SK-N-SH (cell line): ENCODE results near the gene HSD17B11. TPM values are rescaled to one million over a fixed set of nuclear protein-coding genes. Genes with fewer than 3 reads are reported as not detected.

Experiments used
- CTCF ChIA-PET: fragments of 300-600, 350-600 bp; formaldehyde crosslinking; extraction: SDS; loops from one replicate; lab custom pipeline; 2021; lab: Yijun Ruan, JAX
- POLR2A ChIA-PET: fragments of 350-600 bp; sonication (Branson Sonifier 250); formaldehyde crosslinking; extraction: SDS; loops from one replicate; lab custom pipeline; 2020; ENCODE audit warnings: antibody characterized with exemption, inconsistent platforms; lab: Yijun Ruan, JAX
- DNase-seq: peaks from one replicate; pipeline ENCODE4 v3.0.0; 2012
- H2AFZ ChIP-seq: fragments of 200-600 bp; sonication (generic); 2 replicates; pipeline ENCODE4 v1.8.1; 2016; ENCODE audit warnings: antibody characterized with exemption, mild to moderate bottlenecking, low read depth
- H3F3A ChIP-seq: fragments of 200-600 bp; sonication (generic); replicated peaks from 2 replicates; pipeline ENCODE3; 2016; ENCODE audit warnings: antibody characterized with exemption, mild to moderate bottlenecking; ENCODE audit not compliant: insufficient read depth
- H3K27ac ChIP-seq, 2 experiments: fragments of 200-500 bp in 1 of 2; fragments of 200-600 bp in 1 of 2; sonication (Bioruptor generic) in 1 of 2; sonication (generic), shearing (Covaris generic) in 1 of 2; 2 replicates each; pipeline versions ENCODE4 v1.5.1 to v1.6.1; 2014 to 2016; ENCODE audit warnings: low read depth in 2 of 2, inconsistent platforms in 1 of 2, low read length in 1 of 2, mild to moderate bottlenecking in 1 of 2, mixed read lengths in 1 of 2
- H3K27me3 ChIP-seq: fragments of 200-600 bp; sonication (generic), shearing (Covaris generic); 2 replicates; pipeline ENCODE4 v1.6.1; 2016; ENCODE audit warnings: mixed run types; ENCODE audit not compliant: insufficient read depth
- H3K36me3 ChIP-seq, 2 experiments: fragments of 200-500 bp in 1 of 2; fragments of 200-600 bp in 1 of 2; sonication (Bioruptor generic) in 1 of 2; sonication (generic) in 1 of 2; replicated peaks in 1 of 2; 2 replicates each; pipeline versions ENCODE3 to v1.5.1; 2014 to 2016; ENCODE audit warnings: low read length in 1 of 2, mild to moderate bottlenecking in 1 of 2; ENCODE audit not compliant: insufficient read depth in 2 of 2, control insufficient read depth in 1 of 2
- H3K4me1 ChIP-seq, 2 experiments: fragments of 200-500 bp in 1 of 2; fragments of 200-600 bp in 1 of 2; sonication (Bioruptor generic) in 1 of 2; sonication (generic), shearing (Covaris generic) in 1 of 2; 2 replicates each; pipeline versions ENCODE4 v1.5.1 to v1.6.1; 2014 to 2016; ENCODE audit warnings: low read depth in 1 of 2, low read length in 1 of 2, mixed run types in 1 of 2; ENCODE audit not compliant: insufficient read depth in 2 of 2, control insufficient read depth in 1 of 2
- H3K4me2 ChIP-seq: fragments of 200-600 bp; sonication (generic), shearing (Covaris generic); 2 replicates; pipeline ENCODE4 v1.6.1; 2017; ENCODE audit warnings: mixed run types
- H3K4me3 ChIP-seq, 2 experiments: fragments of 200-500 bp in 1 of 2; fragments of 200-600 bp in 1 of 2; sonication (Bioruptor generic) in 1 of 2; sonication (generic), shearing (Covaris generic) in 1 of 2; 2 replicates each; pipeline versions ENCODE4 v1.5.1 to v1.8.1; 2014 to 2016; ENCODE audit warnings: low read depth in 2 of 2, inconsistent platforms in 1 of 2, low read length in 1 of 2, mild to moderate bottlenecking in 1 of 2, mixed read lengths in 1 of 2, moderate library complexity in 1 of 2
- H3K79me2 ChIP-seq: fragments of 200-600 bp; sonication (generic); 2 replicates; pipeline ENCODE4 v1.8.1; 2017; ENCODE audit warnings: mild to moderate bottlenecking; ENCODE audit not compliant: insufficient read depth
- H3K9ac ChIP-seq: fragments of 200-600 bp; sonication (generic); 2 replicates; pipeline ENCODE4 v1.6.1; 2017; ENCODE audit warnings: mixed run types
- H3K9me2 ChIP-seq: fragments of 200-600 bp; sonication (generic); 2 replicates; pipeline ENCODE4 v1.6.1; 2017; ENCODE audit warnings: mixed run types
- H3K9me3 ChIP-seq: fragments of 200-600 bp; sonication (generic); 2 replicates; pipeline ENCODE4 v1.6.1; 2017; ENCODE audit warnings: mixed run types, mild to moderate bottlenecking, moderate library complexity
- H4K20me1 ChIP-seq: fragments of 200-600 bp; sonication (generic); 2 replicates; pipeline ENCODE4 v1.6.1; 2017; ENCODE audit warnings: mild to moderate bottlenecking, mixed run types; ENCODE audit not compliant: insufficient read depth
- CHD2 ChIP-seq: fragments of 150-350 bp; IDR thresholded peaks from 2 replicates; pipeline ENCODE4 v1.6.1; 2018; ENCODE audit warnings: low read length; ENCODE audit not compliant: partially characterized antibody
- CTCF ChIP-seq: fragments of 200-600 bp; sonication (generic); IDR thresholded peaks from 2 replicates; pipeline ENCODE4 v1.6.1; 2017; ENCODE audit warnings: antibody characterized with exemption, mild to moderate bottlenecking, moderate library complexity
- EP300 ChIP-seq, 2 experiments: IDR thresholded peaks; 2 replicates each; pipeline versions ENCODE4 v1.4.0 to v1.6.1; 2012; ENCODE audit warnings: borderline replicate concordance in 1 of 2, low read depth in 1 of 2, low read length in 1 of 2
- EZH2phosphoT487 ChIP-seq: fragments of 200-600 bp; sonication (generic); IDR thresholded peaks from 2 replicates; pipeline ENCODE4 v1.6.1; 2017; ENCODE audit warnings: low read depth, mixed run types, mild to moderate bottlenecking, antibody characterized with exemption, moderate library complexity, borderline replicate concordance
- FOXJ3 ChIP-seq: sonication (generic); formaldehyde crosslinking; IDR thresholded peaks from 2 replicates; pipeline ENCODE4 v1.5.1; 2020; ENCODE audit warnings: mild to moderate bottlenecking, missing genetic modification reagents
- GABPA ChIP-seq: IDR thresholded peaks from 2 replicates; pipeline ENCODE4 v1.4.0; 2012; ENCODE audit warnings: low read depth, mild to moderate bottlenecking
- GATA2 ChIP-seq: sonication (generic); formaldehyde crosslinking; IDR thresholded peaks from 2 replicates; pipeline ENCODE4 v1.5.0; 2020; ENCODE audit warnings: mild to moderate bottlenecking, missing genetic modification reagents
- IRF3 ChIP-seq: fragments of 150-350 bp; IDR thresholded peaks from 2 replicates; pipeline ENCODE4 v1.6.1; 2016; ENCODE audit warnings: mild to moderate bottlenecking, low read depth, low read length
- JUND ChIP-seq: IDR thresholded peaks from 2 replicates; pipeline ENCODE4 v1.4.0; 2012
- MEF2A ChIP-seq: IDR thresholded peaks from 2 replicates; pipeline ENCODE4 v1.4.0; 2012; ENCODE audit warnings: low read depth, borderline replicate concordance
- MXI1 ChIP-seq: IDR thresholded peaks from 2 replicates; pipeline ENCODE4 v1.6.1; 2012; ENCODE audit warnings: mild to moderate bottlenecking, low read depth, low read length, improper control_type of control experiment
- PBX3 ChIP-seq: IDR thresholded peaks from 2 replicates; pipeline ENCODE4; 2012
- RAD21 ChIP-seq: IDR thresholded peaks from 2 replicates; pipeline ENCODE4 v1.6.1; 2012; ENCODE audit warnings: mild to moderate bottlenecking, low read length
- RFX5 ChIP-seq: IDR thresholded peaks from 2 replicates; pipeline ENCODE4 v1.6.1; 2012; ENCODE audit warnings: mild to moderate bottlenecking, improper control_type of control experiment, low read length
- SIN3A ChIP-seq: IDR thresholded peaks from 2 replicates; pipeline ENCODE4 v1.6.1; 2012; ENCODE audit warnings: low read depth, mild to moderate bottlenecking, low read length, moderate library complexity, borderline replicate concordance
- SMC3 ChIP-seq: IDR thresholded peaks from 2 replicates; pipeline ENCODE4 v1.6.1; 2012; ENCODE audit warnings: low read depth, low read length, improper control_type of control experiment
- TCF12 ChIP-seq: IDR thresholded peaks from 2 replicates; pipeline ENCODE4 v1.4.0; 2012
- TEAD4 ChIP-seq: IDR thresholded peaks from 2 replicates; pipeline ENCODE4 v1.4.0; 2012; ENCODE audit warnings: mild to moderate bottlenecking, borderline replicate concordance; ENCODE audit not compliant: insufficient read depth
- USF2 ChIP-seq: fragments of 150-350 bp; IDR thresholded peaks from 2 replicates; pipeline ENCODE4 v1.6.1; 2017; ENCODE audit warnings: antibody characterized with exemption, low read length, low read depth, borderline replicate concordance
- WGBS: methylation state at CpG from one replicate; pipeline ENCODE4 v1.1.6; 2017; ENCODE audit warnings: low lambda C conversion rate; 5-methylcytosine and 5-hydroxymethylcytosine counted together
- polyA plus RNA-seq, 3 experiments: library from polyadenylated mRNA; depleted of rRNA; stranded (reverse); fragments of >200 nt; gene quantifications; 2 replicates each; pipeline ENCODE4 v1.2.3, GENCODE V29; 2012

The HSD17B11 gene
- polyA plus RNA-seq, 1 of the 3 experiments (the other 2 are of a cell fraction) = 13.2 TPM

- peaks cover 0 to 3% of the 10 kb centered on the region in 2 experiments; a peak in 1 of 4 replicates for H3K4me1 ChIP-seq
- ChIA-PET POLR2A (no interaction called here), CTCF (interaction anchor here (1.3 to 1.5 kb wide), 2 partner anchors 26 to 41 kb away, joined by 3 to 4 read pairs; partner anchors contain the start of gene HSD17B11)
- H3K27me3 ChIP-seq = no peaks in the 10 kb centered on the region
- no peaks in the 10 kb centered on the region for H3K9me3 ChIP-seq
- WGBS = 39% methylated on average over 3 of the region's 3 CpGs
- H3K27ac ChIP-seq = no peak overlapping the region
- H3K4me2 ChIP-seq = no peak overlapping the region
- H3K9me2 ChIP-seq = no peaks in the 10 kb centered on the region
- H2AFZ ChIP-seq = no peak overlapping the region
- no peaks in the 10 kb centered on the region for H3F3A ChIP-seq
- no peak overlapping the region for H3K9ac ChIP-seq
- H3K4me3 ChIP-seq = no peak overlapping the region
- H3K79me2 ChIP-seq = no peaks in the 10 kb centered on the region
- TF ChIP-seq MXI1 (no peak), FOXJ3 (no peak), SMC3 (no peak), MEF2A (no peak), TCF12 (no peak), TEAD4 (no peak), IRF3 (no peak), EP300 (IDR thresholded peaks at IDR 0.05; ENCODE audit: borderline replicate concordance in 1 of 2, low read depth in 1 of 2, low read length in 1 of 2) (no peak), GABPA (no peak), RAD21 (no peak), PBX3 (no peak), USF2 (no peak), CTCF (no peak), RFX5 (no peak), GATA2 (CRISPR knock-in tag) (no peak), JUND (no peak), CHD2 (no peak), EZH2phosphoT487 (no peak), SIN3A (no peak)
- no peaks in the 10 kb centered on the region for H3K36me3 ChIP-seq
- no peak for DNase-seq
- H4K20me1 ChIP-seq = no peaks in the 10 kb centered on the region
Measured at GRCh38 chr4:87416965-87417364, 26.0 kb upstream of the HSD17B11 start.
